Tibial nerve (tissue), 3 donors: Measurements from ENCODE around the gene CEP128.

Source experiments
- POLR2A ChIP-seq, 2 donors: fragments of 450-650 bp; IDR thresholded peaks; one replicate each; pipeline ENCODE4 v1.6.1; 2017; ENCODE audit warnings: antibody characterized with exemption in 2 of 2, mild to moderate bottlenecking in 2 of 2, moderate library complexity in 2 of 2
- TF ChIP-seq, protein P1 (sequence below), 5 experiments: fragments of 200-600 bp in 3 of 5; fragments of 450-650 bp in 2 of 5; sonication (generic) in 3 of 5; IDR thresholded peaks; one replicate each; pipeline ENCODE4 v1.5.1; 2016 to 2019; ENCODE audit warnings: antibody characterized with exemption in 5 of 5, mild to moderate bottlenecking in 3 of 5, moderate library complexity in 2 of 5

DNA sequence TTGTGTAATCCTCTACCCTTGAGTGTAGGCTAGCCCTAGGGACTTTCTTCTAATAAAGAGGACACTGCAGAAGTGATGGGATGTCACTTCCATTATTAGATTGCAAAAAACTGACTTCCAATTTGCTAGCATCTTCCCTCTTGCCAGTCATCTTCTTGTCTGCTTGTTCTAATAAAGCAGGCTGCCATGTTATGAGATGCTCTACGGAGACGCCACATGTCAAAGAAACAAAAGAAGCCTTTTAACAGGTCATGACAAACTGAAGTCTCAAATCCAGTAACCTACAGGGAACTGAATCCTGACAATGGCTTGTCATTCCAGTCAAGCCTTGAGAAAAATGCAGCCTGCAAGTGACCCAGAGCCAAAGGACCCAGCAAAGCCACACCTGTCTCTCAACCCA lies 76.0 kb downstream of the CEP128 start:
- TF ChIP-seq, protein P1, sequence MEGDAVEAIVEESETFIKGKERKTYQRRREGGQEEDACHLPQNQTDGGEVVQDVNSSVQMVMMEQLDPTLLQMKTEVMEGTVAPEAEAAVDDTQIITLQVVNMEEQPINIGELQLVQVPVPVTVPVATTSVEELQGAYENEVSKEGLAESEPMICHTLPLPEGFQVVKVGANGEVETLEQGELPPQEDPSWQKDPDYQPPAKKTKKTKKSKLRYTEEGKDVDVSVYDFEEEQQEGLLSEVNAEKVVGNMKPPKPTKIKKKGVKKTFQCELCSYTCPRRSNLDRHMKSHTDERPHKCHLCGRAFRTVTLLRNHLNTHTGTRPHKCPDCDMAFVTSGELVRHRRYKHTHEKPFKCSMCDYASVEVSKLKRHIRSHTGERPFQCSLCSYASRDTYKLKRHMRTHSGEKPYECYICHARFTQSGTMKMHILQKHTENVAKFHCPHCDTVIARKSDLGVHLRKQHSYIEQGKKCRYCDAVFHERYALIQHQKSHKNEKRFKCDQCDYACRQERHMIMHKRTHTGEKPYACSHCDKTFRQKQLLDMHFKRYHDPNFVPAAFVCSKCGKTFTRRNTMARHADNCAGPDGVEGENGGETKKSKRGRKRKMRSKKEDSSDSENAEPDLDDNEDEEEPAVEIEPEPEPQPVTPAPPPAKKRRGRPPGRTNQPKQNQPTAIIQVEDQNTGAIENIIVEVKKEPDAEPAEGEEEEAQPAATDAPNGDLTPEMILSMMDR (IDR thresholded peaks at IDR 0.05) = no peak
- no peak for TF ChIP-seq POLR2A (IDR thresholded peaks at IDR 0.05)
